Stimulated activated CD4-positive, alpha-beta T cell treated with anti-CD3 and anti-CD28 coated beads, TNF-alpha, amount 100 ng/mL, for 4 hours (primary cell): ENCODE measurements around the gene PSMC3.

Experiments used
- DNase-seq, 3 experiments: peaks; one replicate each; pipeline ENCODE4 v3.0.0-alpha.2; 2020; ENCODE audit warnings: low read depth in 3 of 3

PSMC3 gene

DNA sequence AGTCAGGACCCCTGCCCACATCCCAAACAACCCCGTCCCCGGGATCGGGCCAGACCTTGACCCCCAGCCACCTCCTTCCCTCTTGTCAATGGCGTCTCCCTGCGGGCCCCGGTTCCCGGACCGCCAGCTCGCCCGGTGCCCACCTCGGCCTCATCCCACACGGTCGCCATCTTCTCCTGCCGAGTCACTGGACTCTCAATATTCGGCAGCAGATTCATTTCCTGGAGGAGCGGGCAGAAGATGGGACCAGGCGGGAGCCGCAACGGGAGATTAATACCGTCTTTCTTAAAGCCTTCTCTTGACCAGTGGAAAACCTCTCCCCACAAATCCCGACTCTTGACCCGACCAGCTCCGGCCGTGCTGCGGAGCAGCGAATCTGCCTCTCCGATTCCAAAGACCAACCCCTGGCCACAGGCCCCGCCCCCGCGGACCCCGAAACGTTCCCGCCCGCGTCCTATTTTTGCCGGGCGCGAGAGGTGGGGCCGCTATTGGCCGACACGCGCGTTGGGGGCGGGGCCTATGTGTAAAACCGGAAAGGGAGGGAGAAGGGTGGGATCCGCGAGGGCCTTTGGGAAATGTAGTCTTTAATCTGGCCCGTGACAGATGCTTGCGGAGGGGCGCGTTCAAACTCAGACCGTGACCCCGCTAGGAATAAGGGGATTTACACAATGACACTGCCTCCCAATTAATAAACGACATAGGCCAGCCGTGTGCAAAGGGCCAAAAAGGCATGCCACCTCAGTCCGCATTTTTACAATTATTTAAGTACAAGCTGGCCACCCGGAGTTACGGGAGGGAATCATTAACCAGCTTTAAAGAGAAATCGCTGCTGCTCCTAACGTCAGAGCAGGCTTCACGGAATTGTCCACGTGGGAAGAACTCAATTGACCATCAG is at the start of gene PSMC3:
Gene PSMC3 (minus strand): TSS at position 378 of the 895 bp plus-strand sequence. CDS start 160 bp downstream, at position 218.
- peak; percentile 96 to 98 (median 98) for DNase-seq

DNA sequence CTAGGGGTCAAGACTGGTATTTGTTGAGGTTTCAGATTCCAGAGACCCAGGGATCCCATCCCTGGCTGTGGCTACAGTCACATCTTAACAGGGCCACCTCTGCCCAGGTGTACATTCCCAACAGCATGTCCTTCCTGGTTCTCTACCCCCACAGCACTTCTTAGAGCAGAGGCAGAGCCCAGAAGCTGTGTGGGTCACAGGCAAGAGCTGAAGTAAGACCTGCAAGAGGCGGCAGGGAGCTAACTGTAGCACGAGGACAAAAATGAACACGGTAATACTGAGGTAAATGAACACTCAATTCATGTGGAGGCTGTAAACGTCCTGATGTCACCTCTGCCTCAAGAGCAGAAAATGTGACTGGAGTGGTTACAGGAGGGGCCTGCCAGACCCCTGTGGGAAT is 44.4 kb upstream of the PSMC3 start:
- no peak for DNase-seq

DNA sequence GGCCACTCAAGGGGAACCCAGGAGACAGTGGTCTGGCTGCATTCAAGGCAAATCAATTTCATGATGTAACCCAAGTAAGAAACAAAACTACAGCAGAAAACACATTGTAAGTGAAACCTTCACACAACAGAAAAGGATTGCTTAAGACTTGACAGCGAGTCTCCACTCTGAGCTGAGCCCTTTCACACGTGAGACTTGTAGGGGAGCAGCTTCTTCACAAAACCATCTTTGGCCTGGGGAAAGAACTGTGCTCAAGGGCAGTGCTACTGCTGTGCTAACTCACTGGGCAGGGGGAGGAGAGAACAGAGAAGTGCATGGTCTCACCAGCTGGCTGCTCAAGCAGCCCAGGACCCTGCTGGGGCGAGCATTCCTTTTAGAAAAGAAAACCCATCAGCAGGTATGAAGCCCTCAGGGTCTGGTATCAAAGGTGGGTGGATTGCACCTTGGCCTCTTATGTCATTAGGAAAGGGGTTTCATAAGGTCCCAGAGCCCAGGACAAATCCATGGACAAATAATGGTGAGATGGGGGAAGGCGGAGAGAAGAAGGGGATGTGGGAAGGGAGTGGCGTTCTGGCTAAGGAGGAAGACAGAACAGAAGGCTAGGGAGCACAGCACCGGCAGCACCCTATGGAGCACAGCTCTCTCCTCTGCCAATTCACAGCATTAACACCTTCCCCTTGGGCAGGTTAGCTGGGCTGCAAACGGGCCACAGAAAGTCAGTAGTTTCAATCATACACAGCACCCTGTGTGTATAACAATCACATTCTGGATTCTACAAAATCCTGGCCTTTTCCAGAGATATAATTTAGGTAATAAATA is 43.3 kb upstream of the PSMC3 start:
- DNase-seq = no peak

DNA sequence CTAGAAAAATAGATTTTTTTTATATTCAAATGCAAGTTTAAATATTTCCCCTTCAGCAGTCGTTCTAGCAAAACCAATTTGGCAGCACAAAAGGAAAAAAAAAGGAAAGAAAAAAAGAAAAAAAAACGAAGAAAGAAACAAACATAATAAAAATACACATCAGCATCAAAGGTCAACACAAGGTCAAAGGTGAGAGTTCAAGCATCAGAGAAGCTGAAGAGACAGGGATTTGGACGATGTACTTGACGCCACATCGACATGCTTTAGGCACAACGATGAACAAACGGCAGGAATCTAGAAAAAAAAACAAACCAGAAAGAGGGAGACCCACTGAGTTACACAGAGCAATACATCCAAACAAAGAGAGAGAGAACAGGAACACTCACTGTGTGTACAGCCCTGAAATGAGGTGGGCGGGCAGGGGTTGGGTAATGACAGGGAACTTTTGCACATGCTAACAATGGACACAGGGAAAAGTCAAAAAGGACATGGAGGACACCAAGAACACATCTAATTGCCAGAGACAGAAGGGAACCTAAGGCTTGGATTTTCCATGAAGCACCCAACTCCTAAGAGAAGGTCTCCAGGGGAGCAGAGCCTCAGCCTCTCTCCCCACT is 42.5 kb upstream of the PSMC3 start:
- no peak for DNase-seq

DNA sequence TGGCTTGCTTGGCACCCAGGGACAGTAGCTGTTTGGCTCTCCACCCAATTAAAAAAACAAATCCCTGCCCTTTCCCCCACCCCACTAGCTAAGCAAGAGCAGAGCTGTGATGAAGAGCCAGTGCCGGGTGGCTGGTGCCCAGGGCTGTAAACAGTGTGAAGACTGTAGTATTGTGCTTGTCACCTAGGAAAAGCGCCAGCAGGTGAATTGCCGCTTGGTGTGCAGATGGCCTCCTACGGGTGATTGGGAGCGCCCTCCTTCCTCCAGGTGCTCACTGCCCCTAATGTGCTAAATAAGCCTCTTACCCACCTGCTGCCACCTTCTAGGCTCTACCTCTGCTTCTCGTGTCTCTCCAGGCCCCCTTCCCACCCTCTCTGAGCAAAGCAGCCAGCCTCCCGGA is 41.1 kb upstream of the PSMC3 start:
- DNase-seq = no peak

DNA sequence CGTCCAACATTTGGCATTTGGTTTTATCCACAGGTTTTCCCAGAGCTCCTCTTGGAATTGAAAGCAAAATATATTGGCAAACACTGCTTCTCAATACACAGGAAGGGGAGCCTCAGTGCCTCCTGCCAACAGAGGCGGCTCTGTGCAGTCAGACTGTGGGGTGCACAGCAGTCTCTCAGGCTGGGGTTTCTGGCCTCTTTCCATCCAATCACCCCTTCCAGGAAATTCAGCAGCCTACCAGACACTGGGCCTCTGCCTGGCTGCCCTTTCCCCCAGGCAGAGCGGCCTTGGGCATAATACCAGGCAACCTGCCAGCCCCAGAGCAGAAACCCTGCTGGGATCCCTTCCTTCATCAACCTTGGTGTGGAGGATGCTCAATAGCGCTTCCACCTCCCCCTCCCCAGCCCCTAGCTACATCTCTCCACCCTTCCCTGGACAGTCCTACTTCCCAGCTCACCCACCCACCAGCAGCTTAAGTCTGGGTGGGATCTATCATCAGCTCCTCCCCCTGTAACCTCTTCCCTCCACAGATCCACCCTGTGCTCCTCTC is 40.5 kb upstream of the PSMC3 start:
- DNase-seq = no peak

DNA sequence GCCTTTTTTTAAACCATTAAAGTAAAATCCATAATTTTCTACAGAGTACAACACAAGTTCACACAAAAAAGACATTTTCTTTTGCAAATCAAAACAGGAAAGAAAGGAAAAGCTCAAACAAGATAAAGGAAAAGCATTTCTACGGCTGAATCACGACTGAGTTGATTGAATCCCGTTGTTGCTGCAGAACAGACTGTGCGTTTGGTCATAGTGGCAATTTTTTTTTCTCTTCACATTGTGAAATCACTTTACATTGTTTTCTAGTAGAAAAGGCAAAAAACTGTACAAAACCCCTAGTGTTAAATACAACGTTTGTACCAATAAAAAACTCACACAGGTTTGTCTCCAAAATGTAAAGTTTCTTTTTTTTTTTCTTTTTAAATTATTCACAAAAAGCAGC is 40.0 kb upstream of the PSMC3 start:
- no peak for DNase-seq

DNA sequence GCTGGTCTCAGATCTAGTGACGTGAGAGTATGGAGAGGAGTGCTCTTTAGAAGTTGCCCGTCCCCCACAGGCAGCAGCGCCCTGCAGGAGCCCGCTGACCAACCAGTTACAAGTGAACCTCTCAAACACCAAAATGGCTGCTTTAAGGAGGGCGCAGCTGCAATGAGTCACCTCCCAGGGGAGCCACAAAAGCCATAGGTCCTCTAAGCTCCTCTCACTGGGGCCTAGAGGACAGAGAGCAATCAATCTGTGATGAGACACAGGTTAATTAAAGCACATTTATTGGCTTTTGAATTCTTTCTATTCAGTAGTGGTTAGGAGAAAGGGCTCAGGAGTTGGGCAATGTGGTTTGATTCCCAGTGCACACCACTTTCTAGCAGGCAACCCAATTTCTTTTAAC is 38.2 kb upstream of the PSMC3 start:
- no peak for DNase-seq

DNA sequence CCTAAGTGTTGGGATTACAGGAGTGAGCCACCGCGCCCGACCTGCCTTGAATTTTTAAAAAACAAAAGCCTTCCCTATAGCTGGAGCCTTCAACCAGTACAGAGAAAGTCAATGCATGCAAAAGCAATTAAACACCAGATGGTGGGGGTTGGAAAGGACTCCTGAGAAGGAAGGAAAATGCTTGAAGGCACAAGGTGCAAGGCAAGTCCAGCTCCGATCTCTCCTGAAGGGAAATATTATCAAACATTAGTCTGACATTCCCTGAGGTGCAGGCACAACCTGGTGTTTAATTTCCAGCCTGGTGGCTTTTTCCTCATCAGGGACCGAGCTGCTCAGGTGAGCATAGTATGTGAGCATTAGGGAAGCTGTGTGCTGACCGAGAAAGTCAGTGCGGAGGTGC is 35.6 kb upstream of the PSMC3 start:
- no peak for DNase-seq

DNA sequence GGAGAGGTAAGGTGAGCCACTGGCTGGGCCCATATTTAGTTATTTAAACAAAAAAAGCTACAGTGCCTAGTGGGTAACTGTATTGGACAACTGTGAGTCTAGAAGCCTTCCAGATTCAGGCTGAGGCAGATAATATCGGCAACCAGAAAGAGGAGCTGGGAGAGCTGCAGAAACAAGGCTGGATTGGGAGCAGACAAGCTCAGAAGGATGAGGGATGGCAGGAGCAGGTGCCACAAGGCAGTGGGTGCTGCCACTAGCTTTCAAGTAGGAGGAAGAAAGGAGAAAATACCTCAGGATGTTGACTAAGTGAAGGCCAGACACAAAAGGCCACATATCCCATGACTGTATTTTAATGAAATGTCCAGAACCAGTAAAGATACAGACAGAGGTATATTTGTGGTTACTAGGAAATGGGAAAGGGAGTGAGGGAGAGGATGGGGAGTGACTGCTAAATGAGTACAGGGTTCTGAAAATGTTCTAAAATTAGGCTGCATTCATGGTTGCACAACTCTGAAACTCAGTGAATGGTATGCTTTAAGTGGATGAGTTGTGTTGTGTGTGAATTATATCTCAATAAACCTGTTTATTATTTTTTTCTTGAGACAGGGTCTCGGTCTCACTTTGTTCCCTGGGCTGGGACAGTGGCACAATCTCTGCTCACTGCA is 34.5 kb upstream of the PSMC3 start:
- no peak for DNase-seq

DNA sequence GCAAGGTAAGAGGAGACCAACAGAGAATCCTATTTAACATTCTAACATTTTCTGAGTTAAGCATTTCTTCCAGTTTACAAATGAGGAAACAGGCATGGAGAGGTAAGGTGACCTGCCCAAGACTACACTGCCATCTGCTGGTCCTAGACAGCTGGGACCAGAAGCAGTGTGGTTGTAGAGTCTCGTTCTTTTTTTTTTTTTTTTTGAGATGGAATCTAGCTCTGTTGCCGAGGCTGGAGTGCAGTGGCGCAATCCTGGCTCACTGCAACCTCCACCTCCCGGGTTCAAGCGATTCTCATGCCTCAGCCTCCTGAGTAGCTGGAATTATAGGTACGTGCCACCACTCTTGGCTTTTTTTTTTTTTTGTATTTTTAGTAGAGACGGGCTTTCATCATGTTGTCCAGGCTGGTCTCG is 28.0 kb upstream of the PSMC3 start:
- DNase-seq = peak in 2 of 3 experiments; percentile 36 to 44

DNA sequence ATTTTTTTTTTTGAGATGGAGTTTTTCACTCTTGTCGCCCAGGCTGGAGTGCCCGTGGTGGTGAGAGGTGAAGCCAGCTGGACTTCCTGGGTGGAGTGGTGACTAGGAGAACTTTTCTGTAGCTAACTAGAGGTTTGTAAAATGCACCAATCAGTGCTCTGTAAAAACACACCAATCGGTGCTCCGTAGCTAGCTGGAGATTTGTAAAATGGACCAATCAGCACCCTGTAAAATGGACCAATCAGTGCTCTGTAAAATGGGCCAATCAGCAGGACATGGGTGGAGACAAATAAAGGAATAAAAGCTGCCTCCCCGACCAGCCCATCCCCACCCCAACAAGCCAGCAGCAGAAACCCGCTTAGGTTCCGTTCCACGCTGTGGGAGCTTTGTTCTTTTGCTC is 27.1 kb upstream of the PSMC3 start:
- no peak for DNase-seq

DNA sequence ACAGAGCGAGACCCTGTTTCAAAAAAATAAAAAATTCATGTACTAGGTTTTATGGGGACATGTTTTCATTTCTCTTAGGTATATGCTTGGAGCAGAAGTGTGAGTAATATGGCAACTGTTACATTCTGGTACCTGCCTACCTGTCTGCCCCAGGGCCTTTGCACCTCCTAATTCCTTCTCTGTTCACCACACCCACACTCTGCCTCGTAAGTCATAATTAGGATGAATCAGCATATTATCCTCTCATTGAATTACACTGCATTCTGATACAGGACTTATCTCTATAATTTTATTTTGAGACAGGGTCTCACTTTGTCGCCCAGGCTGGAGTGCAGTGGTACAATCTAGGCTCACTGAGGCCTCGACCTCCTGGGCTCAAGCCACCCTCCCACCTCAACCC is 25.8 kb upstream of the PSMC3 start:
- no peak for DNase-seq

DNA sequence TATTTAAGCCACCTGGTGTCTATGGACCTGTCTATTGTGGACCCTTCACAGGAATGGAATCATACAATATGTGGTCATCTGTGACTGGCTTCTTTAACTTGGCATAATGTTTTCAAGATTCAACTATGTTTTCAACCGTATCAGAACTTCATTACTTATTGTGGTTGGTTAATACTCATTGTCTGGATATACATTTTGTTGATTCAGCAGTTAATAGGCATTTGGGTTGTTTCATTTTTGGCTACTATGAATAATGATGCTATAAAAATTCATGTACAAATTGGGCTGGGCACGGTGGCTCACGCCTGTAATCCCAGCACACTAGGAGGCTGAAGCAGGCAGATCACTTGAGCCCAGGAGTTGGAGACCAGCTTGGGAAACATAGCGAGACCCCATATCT is 25.2 kb upstream of the PSMC3 start:
- DNase-seq = no peak

DNA sequence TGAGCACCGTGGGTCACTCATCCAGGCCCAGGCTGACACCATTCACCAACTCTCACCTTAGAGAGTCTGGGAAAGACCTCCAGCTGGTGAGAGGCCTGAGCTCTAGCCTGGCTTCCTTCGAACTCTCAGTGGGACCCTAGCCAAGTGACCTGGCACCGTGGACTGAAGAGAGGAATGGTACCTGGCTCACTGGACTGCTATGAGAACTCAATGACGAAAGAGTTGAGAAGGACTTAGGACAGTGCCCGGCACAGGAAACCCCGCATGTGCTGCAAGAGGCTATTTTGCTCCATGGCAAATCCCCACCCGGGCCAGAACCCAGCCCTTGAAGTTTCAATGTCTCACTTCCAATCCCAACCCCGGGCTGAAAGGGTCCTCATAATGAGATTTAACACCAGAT is 23.3 kb upstream of the PSMC3 start:
- DNase-seq = no peak

DNA sequence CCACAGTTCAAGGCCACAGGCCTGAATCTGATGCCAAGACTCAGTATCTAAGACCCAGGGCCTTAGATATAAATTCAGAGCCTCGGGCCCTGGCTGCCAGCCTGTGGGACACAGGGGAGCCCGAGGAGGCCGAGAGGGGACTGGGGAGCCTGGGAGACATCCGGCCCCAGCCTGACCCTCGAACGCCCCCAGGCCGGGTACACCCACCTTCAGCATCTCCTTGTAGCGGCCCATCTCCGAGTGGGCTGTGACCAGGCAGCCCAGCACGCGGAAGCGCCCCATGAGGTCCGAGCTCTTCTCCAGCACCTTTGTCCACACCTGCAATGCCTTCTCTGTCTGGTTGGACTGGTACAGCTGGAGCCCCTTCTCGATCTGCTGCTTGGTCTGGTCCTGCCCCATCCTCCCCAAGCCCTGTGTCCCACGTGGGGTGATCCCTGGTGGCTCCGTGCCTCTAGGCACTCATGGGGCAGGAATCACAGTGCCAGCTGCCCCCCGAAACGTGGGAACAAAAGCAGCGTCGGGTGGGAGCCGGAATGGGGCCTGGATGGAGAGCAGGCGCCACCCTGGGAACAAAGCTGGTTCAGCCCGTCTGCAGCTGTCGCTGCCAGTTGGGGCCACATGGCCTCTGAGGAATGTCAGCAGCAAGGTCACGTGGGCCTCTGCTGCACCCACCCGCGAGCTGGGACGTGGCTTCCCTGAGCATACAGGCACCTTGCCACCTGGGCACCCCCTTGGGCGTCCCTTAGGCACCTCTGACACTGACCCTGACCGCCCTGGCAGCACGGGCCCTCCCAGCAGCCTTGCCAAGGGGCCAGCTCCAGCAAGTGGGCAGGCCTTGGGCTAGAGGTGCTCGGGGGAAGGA is 22.6 kb upstream of the PSMC3 start, which contains the start of gene RAPSN:
Gene RAPSN (minus strand): TSS at position 571 of the 862 bp plus-strand sequence. CDS start 172 bp downstream, at position 399.
- DNase-seq = no peak

DNA sequence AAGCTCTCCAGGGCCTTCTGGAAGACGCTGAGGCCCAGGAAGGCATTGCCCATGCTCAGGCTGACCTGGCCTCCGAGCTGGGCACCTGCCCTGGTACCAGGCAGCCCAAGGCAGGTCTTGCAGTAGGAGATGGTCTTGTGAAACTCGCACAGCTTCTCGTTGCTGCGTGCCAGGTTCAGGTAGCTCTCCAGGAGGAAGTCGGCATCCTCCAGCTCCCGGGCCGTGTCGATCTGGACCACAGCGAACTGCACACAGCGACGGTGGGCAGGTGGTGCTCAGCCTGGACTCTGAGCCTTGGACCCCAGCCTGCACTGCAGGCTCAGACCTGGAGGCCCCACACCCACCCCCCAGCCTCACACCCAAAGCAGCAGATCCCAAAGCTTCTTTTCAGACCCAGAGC is 21.7 kb upstream of the PSMC3 start:
- DNase-seq = no peak

DNA sequence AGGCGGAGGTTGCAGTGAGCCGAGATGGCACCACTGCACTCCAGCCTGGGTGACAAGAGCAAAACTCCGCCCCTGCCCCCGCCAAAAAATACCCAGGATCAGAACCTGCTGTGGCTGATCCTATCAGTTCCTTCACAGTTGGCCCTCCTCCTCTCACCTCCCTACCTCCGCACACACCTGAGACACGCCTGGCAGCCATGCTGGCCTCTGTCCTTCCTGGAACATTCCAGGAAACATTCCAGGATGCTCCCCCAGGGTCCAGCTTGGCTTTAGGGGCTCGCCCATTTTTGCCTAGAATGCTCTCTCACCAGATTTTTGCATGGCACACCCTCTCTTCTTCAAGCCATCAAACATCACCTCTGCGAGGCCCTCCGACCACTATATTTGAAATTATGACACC is 20.6 kb upstream of the PSMC3 start:
- no peak for DNase-seq

DNA sequence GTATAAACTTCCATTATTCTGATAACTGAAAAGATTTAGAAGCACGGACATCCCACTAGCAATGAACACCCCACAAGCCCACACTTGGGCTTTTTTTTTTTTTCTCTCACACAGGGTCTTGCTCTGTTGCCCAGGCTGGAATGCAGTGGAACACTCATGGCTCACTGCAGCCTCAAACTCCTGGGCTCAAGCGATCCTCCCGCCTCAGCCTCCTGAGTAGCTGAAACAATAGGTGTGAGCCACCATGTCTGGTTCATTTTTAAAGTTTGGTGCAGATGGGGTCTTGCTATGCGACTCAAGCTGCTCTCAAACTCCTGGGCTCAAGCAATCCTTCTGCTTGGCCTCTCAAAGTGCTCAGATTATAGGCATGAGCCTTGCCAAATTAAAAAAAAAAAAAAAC is 19.6 kb upstream of the PSMC3 start:
- DNase-seq = no peak

DNA sequence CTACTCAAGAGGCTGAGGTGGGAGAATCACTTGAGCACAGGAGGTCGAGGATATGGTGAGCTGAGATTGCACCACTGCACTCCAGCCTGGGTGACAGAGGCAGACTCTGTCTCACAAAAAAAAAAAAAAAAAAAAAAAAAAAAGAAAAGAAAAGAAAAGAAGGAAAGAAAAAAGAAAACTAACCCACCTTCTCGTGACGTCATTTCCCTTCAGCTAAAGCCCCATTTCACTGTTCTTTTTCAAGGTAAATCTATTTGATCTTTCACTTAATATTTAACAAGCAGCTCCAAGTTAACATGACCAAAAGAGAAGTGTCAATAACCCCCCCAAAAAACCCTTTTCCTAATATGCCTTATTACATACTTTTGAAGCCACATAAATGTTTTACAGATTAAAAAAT is 17.6 kb upstream of the PSMC3 start:
- DNase-seq = no peak
